Measurements from ENCODE around the gene SLC41A3.

Gene SLC41A3

GRCh38 chr3:126036056-126036549, 47.8 kb downstream of the SLC41A3 start:
- Histone ChIP-seq H3K4me1 (ENCODE audit: control insufficient read depth, insufficient read depth, low read length) (no peaks in the 10 kb centered on the region), H3K9me3 (ENCODE audit: control insufficient read depth, insufficient read depth, low read depth, low read length) (no peaks in the 10 kb centered on the region), H3K27ac (ENCODE audit: extremely low read depth, low read depth, low read length) (no peak overlapping the region), H3K4me3 (ENCODE audit: low read depth, low read length) (no peak overlapping the region), H3K36me3 (ENCODE audit: control insufficient read depth in 2 of 2, insufficient read depth in 1 of 2, low read length in 2 of 2) (peaks cover 0 to 28% of the 10 kb centered on the region in 2 experiments; a peak in 1 of 3 replicates)
- POLR2A ChIA-PET = no interaction called here
- TF ChIP-seq ZNF530 (tag by site-specific recombination; IDR thresholded peaks at IDR 0.05; ENCODE audit: low read depth) (no peak), ZFP41 (tag by site-specific recombination; IDR thresholded peaks at IDR 0.05; ENCODE audit: borderline replicate concordance) (no peak), REST (tag by site-specific recombination; IDR thresholded peaks at IDR 0.05) (no peak), ZFHX2 (tag by site-specific recombination; conservative IDR thresholded peaks at IDR 0.05) (no peak), ZBTB20 (tag by site-specific recombination; IDR thresholded peaks at IDR 0.05) (no peak), ZNF311 (tag by site-specific recombination; IDR thresholded peaks at IDR 0.05; ENCODE audit: borderline replicate concordance) (no peak)
- CTCF ChIA-PET = no interaction called here

- no peak overlapping the region for H3K4me3 ChIP-seq (ENCODE audit: low read depth, low read length)
- H3K36me3 ChIP-seq (ENCODE audit: control insufficient read depth in 2 of 2, insufficient read depth in 1 of 2, low read length in 2 of 2) = peaks cover 0 to 28% of the 10 kb centered on the region in 2 experiments; a peak in 1 of 3 replicates
- ChIA-PET CTCF (interaction anchor here (0.6 kb wide), 1 partner anchor 72 kb away, joined by 3 read pairs; no protein-coding TSS in a partner anchor), POLR2A (no interaction called here)
- no peak overlapping the region for H3K27ac ChIP-seq (ENCODE audit: extremely low read depth, low read depth, low read length)
- H3K9me3 ChIP-seq (ENCODE audit: control insufficient read depth, insufficient read depth, low read depth, low read length) = no peaks in the 10 kb centered on the region
- TF ChIP-seq SALL2 (tag by site-specific recombination; IDR thresholded peaks at IDR 0.05; ENCODE audit: borderline replicate concordance) = no peak
- no peak for TF ChIP-seq ZNF266 (tag by site-specific recombination; IDR thresholded peaks at IDR 0.05; ENCODE audit: low read depth)
- no peak for TF ChIP-seq ZNF560 (tag by site-specific recombination; IDR thresholded peaks at IDR 0.05; ENCODE audit: borderline replicate concordance)
- TF ChIP-seq ZNF112 (tag by site-specific recombination; IDR thresholded peaks at IDR 0.05) = no peak
- no peak for TF ChIP-seq ZNF274 (IDR thresholded peaks at IDR 0.05; ENCODE audit: low read length)
- no peak for TF ChIP-seq ZNF274 (tag by site-specific recombination; IDR thresholded peaks at IDR 0.05; ENCODE audit: borderline replicate concordance)
- TF ChIP-seq PRDM1 (tag by site-specific recombination; IDR thresholded peaks at IDR 0.05) = no peak
- TF ChIP-seq MZF1 (tag by site-specific recombination; IDR thresholded peaks at IDR 0.05; ENCODE audit: borderline replicate concordance) = no peak
- TF ChIP-seq ZFP69B (tag by site-specific recombination; IDR thresholded peaks at IDR 0.05) = no peak
- no peak for TF ChIP-seq ZNF132 (tag by site-specific recombination; IDR thresholded peaks at IDR 0.05; ENCODE audit: borderline replicate concordance)
- no peak for TF ChIP-seq KLF7 (tag by site-specific recombination; IDR thresholded peaks at IDR 0.05; ENCODE audit: borderline replicate concordance)
- TF ChIP-seq ZBTB48 (tag by site-specific recombination; IDR thresholded peaks at IDR 0.05) = no peak
- TF ChIP-seq ZNF529 (tag by site-specific recombination; IDR thresholded peaks at IDR 0.05; ENCODE audit: insufficient replicate concordance) = no peak
- no peak for TF ChIP-seq PRDM2 (tag by site-specific recombination; IDR thresholded peaks at IDR 0.05; ENCODE audit: borderline replicate concordance)
- TF ChIP-seq ZNF792 (tag by site-specific recombination; IDR thresholded peaks at IDR 0.05) = no peak
- no peak for TF ChIP-seq TCF7L2 (IDR thresholded peaks at IDR 0.05; ENCODE audit: borderline replicate concordance, low read depth, low read length)
- H3K4me1 ChIP-seq (ENCODE audit: control insufficient read depth, insufficient read depth, low read length) = no peaks in the 10 kb centered on the region
Observed at GRCh38 chr3:126035362-126036050, 48.4 kb downstream of the SLC41A3 start.

All from HEK293 (cell line).